ENCODE measurements around the gene NLRP8.
"Not testable (repeated sequence)": the region's sequence is repeated elsewhere in the genome, so short reads cannot be mapped to it uniquely, and the experiment has no call there.

NLRP8 gene

GRCh38 chr19:55947532-55947931 is at the start of gene NLRP8:
NLRP8 (plus strand) TSS chr19:55947832.
- no peak for DNase-seq (ENCODE audit: low spot score)

DNA sequence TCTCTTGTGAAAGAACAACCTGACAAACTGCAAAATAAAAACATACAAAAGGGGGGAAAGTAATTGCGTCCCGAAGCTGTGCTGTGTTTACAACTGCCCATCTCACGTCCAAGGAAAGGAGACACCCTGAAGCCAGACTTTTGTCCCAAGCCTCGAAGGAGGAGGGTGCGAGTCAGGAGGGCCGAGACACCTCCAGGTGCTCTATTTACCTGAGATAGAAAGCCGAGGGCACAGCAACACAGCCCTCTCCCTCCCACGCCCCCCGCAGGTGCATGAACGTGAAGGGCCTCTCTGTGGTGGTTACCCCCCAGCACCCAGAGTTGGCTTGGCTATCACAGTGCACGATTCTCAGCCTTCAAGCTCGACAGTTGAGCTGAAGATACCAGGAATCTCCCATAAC is 48.7 kb upstream of the NLRP8 start:
- no peak for DNase-seq (ENCODE audit: low spot score)

DNA sequence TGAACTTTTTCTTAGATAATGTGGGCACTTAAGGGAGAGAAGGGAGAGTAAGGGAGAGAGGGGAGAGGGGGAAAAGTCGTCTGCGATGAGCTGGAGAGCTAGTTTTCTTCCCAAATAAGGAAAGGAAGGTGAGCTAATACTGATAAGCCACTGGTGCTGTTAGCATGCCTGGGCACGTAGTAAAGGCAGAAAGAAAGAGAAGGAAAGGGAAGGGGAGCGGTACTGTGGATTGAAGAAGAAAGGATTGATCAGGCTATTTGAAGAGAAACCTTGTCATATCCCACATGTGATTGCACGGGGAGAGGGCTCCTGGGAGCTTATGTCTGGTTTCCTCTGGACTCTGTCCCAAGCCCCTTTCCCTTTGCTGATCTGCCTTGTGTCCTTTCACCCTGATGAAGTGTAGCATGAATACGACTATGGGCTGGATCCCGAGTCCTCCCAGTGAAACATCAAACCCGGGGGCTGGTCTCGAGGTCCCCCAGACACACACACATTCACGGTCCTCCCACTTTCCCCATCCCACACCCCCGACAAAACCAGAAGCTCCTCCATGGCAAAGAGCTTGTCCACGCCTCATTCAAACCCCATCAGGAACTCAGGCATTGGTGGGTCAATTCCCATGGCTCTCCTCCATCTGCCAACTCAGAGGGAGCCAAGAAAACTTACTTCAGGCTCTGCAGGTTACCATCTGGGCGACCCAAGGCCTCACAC is 46.1 kb upstream of the NLRP8 start:
- DNase-seq (ENCODE audit: low spot score) = no peak

GRCh38 chr19:55902080-55902751 is 45.4 kb upstream of the NLRP8 start:
- no peak for DNase-seq (ENCODE audit: low spot score)

DNA sequence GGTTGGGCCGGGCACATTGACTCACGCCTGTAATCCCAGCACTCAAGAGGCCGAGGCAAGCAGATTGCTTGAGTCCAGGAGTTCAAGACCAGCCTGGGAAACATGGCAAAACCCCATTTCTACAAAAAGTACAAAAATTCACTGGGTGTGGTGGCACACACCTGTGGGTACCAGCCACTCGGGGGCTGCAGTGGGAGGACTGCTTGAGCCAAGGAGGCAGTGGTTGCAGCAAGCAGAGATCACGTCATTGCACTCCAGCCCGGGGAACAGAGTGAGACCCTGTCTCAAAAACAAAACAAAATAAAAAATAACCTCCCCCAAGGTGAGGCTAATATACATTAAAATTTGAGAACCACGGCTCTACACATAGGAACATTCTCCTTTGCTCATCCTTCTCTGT is 40.3 kb upstream of the NLRP8 start:
- no peak for DNase-seq (ENCODE audit: low spot score)

DNA sequence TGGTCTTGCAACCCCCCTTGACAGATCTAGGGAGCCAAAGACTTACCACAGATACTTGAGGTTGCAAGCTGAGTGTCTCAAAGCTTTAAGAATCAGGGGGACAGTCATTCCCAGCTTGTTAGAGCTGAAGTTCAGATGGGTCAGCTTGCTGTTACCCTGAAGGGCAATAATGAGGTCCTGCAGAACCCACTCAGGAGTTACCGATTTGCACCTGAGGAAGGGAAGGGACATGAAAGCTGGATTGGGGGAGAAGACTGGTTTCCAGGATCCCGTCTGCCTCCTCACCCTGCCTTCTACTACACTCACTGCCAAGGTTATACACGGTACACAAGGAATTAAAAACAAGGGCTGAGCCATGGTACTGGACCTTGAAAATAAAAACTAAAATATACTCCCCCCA is 39.9 kb upstream of the NLRP8 start:
- no peak for DNase-seq (ENCODE audit: low spot score)

GRCh38 chr19:55909801-55910200 is 37.8 kb upstream of the NLRP8 start:
- no peak for DNase-seq (ENCODE audit: low spot score)

- DNase-seq (ENCODE audit: low spot score) = no peak
Measured at GRCh38 chr19:55912916-55913315, 34.7 kb upstream of the NLRP8 start.

- no peak for DNase-seq (ENCODE audit: low spot score)
Measured at GRCh38 chr19:55913643-55914268, 33.9 kb upstream of the NLRP8 start.

DNA sequence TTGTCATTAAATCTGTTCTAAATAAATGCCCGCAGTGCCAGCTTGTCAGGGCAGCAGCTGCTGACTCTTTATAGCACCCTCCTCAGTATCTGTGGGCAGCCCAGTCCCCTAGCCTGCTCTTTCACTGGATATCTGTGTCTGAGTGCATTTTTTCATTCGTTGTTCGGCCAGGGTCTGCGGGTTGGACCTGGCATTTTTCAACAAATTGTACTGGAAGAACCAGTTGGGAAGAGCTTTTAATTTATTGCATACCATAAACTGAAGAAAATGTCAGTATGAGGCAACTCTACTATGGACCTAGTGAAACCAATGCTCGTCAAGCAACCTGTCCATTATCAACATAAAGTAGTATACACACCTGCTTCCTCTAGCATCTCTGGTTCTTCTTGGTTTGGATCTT is 24.1 kb upstream of the NLRP8 start:
- DNase-seq (ENCODE audit: low spot score) = no peak

DNA sequence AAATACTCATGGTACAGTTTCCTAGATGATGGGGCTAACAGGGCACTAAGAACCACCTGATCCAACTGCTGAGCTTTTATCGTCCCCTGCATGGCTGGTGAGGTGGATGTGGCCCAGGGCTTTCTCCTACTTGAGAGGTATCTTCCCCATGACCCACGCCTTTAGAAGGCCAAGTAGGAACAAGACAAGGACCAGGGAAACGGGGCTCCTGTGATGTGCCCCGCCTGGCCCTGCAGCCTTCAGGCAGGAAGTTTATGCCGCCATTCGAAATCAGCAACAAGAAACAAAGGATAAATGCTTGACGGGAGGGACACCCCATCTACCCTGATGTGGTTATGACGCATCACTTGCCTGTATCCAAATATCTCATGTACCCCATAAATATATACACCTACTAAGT is 19.6 kb upstream of the NLRP8 start:
- no peak for DNase-seq (ENCODE audit: low spot score)

- not testable (repeated sequence) for DNase-seq (ENCODE audit: low spot score)
Measured at GRCh38 chr19:55929258-55929657, 18.4 kb upstream of the NLRP8 start.

DNA sequence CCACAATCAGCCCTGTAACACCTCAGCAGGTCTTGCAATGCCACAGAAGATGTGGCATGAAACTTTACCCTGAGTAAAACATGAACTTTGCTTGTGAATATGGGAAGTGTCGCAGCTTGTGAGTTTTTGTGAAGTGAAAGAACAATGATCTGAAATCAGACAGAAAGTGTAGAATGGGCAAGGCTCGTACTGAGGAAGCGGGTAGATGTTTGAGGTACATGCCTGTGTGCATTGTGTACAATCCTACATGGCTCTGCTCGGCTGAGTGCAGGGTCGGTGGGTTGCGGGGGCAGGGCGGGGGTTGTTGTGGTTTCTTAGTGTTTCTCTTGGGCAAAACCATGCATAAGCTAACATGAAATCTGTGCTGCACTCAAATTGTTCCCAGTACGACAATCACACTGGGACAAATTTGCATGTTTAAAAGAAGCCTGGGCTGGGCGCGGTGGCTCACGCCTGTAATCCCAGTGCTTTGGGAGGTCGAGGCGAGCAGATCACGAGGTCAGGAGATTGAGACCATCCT is 16.6 kb upstream of the NLRP8 start:
- DNase-seq (ENCODE audit: low spot score) = no peak

- no peak for DNase-seq (ENCODE audit: low spot score)
Measured at GRCh38 chr19:55931936-55932386, 15.7 kb upstream of the NLRP8 start, which contains the start of gene NLRP13. NLRP13 (minus strand) TSS chr19:55932336; CDS start chr19:55932311, 25 bp downstream.

DNA sequence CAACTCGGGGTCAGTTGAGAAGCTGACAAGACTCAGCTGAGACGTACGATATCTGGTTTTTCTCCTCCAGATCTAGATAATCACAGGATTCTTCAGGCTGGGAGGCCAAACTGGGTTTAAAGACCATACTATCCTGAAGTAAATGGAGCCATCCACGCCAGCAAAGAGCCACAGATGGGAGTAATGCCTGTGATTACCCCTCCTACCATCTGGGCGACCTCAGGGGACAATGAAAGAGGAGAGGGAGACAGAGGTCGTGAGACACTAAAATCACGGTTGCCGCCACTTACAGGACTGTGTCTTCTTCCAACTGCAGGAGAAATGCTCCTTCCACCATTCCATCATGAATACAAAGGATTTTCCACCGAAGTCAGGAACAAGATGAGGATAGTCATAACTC is 12.4 kb upstream of the NLRP8 start:
- no peak for DNase-seq (ENCODE audit: low spot score)

GRCh38 chr19:55939206-55939605 is 8.4 kb upstream of the NLRP8 start:
- no peak for DNase-seq (ENCODE audit: low spot score)

DNA sequence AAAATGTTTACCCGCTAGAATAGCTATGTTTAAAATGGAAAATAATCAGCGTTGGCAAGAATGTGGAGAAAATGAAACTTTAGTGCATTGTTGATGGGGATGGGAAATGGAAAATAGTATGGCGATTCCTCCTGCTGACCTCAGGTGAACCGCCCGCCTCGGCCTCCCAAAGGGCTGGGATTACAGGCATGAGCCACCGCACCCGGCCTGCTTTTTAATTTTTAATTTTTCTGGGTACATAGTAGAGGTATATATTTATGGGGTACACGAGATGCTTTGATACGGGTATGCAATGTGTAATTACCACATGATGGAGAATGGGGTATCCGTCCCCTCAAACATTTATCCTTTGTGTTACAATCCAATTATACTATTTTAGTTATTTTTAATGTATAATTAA is 7.3 kb upstream of the NLRP8 start:
- DNase-seq (ENCODE audit: low spot score) = no peak

- not testable (repeated sequence) for DNase-seq (ENCODE audit: low spot score)
Measured at GRCh38 chr19:55950566-55950965, 2.9 kb downstream of the NLRP8 start.

GRCh38 chr19:55956431-55956830 is 8.8 kb downstream of the NLRP8 start:
- no peak for DNase-seq (ENCODE audit: low spot score)

DNA sequence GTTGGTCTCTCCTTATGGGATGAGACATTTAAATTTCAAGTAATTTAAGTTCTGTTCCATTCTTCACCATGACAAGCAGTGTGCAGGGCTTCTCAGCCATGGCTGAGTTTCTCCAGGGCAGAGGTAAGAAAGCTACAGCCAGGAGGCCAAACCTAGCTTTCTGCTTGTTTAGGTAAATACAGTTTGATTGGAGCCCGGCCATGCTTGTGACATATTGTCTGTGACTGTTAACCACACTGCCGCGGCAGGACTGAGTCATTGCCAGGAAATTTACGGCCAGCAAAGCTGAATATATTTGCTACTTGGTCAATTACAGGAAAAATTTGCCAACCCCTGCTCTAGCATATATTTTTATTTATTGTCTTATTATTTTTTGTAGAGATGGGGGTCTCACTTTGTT is 10.7 kb downstream of the NLRP8 start:
- DNase-seq (ENCODE audit: low spot score) = no peak

DNA sequence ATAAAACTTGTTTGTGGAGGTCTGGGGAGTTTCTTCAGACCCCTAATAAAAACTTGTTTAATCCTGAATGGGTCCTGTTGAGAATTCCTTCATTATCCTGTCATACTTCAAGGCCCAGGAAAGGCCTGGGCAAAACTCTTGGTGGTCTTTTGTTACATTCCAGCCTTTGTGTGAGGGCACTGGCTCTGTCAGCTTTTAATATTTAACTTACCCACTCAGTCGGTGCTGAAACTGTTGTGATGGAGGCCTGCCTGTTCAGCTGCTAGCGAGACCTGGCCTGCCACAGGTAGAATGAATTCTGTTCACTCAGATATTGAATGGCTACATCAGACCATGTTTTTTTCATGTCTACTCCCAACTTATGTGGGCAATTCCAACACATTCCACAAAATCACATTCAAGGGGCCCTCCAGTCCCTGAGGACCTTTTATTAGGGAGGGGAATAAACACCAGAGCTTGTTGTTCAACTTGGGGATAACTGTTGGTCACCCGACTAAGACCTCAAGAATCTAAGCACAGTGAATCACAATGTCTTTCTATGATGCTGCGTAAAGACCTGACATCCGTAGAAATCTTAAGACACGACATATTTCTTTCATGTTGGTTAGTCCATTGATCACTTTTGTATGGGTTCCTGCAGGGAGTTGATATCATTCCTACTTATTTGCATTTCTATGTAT is 12.5 kb downstream of the NLRP8 start:
- DNase-seq (ENCODE audit: low spot score) = no peak

DNA sequence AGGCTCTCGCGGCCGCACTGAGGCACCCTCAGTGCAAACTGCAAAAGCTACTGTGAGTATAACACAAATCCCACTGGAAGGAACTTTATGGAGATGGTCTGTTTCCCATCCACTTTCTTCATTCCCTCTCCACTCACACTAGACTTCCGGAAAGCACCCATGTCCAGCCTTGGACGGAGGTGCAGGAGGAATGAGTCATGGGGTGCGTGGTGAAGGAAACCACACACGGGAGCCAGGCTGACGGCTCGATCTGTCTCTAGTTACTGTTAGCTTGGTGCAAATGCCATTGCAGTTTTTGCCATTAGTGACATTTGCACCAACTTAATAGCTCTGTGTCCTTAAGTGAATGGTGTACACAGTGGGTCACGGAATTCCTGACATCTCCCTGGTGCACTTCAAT is 14.6 kb downstream of the NLRP8 start:
- DNase-seq (ENCODE audit: low spot score) = no peak
